Endothelial cell of umbilical vein (primary cell): ENCODE data around the gene C1QTNF5. TPM values are rescaled to one million over a fixed set of nuclear protein-coding genes. Genes with fewer than 3 reads are reported as not detected.

Experiments used
- BruUV-seq: library from RNA; stranded (reverse); fragments of 400-500 nt; replicated peaks from 2 replicates; lab custom pipeline; 2021; lab: Mats Ljungman, UMichigan
- CTCF ChIA-PET: fragments of 300-600, 350-600 bp; sonication (Branson Sonifier 250); formaldehyde crosslinking; loops from one replicate; lab custom pipeline; 2021; ENCODE audit warnings: antibody characterized with exemption, inconsistent platforms; lab: Charles Lee
- POLR2A ChIA-PET: fragments of 300-600, 350-600 bp; sonication (Branson Sonifier 250); formaldehyde crosslinking; loops from one replicate; lab custom pipeline; 2021; ENCODE audit warnings: antibody characterized with exemption, inconsistent platforms; lab: Charles Lee
- DNase-seq: peaks from one replicate; pipeline ENCODE4 v3.0.0-alpha.2; 2011; ENCODE audit warnings: low read depth, low spot score
- FAIRE-seq: peaks from 2 replicates; lab custom pipeline; 2011; peaks lifted over from hg19 to GRCh38; lab: Jason Lieb, UNC
- H2AFZ ChIP-seq: 2 replicates; pipeline ENCODE4 v1.6.0; 2012; ENCODE audit warnings: low read depth, low read length, control low read depth, inconsistent platforms
- H3K27ac ChIP-seq: 2 replicates; pipeline ENCODE4 v1.5.1; 2011; ENCODE audit warnings: low read depth, mild to moderate bottlenecking, control low read depth, low read length, moderate library complexity; ENCODE audit not compliant: insufficient read depth
- H3K27me3 ChIP-seq, 2 experiments: 2 replicates each; pipeline versions ENCODE4 v1.6.0 to v1.6.1; 2011; ENCODE audit warnings: low read length in 2 of 2, mixed read lengths in 1 of 2; ENCODE audit not compliant: control insufficient read depth in 2 of 2, insufficient read depth in 2 of 2
- H3K36me3 ChIP-seq, 2 experiments: 2 replicates in 1 of 2; 3 replicates in 1 of 2; pipeline ENCODE4 v1.5.1; 2011; ENCODE audit warnings: low read length in 2 of 2, mild to moderate bottlenecking in 1 of 2, moderate library complexity in 1 of 2; ENCODE audit not compliant: control insufficient read depth in 2 of 2, insufficient read depth in 2 of 2; ENCODE audit errors: extremely low read depth in 1 of 2
- H3K4me1 ChIP-seq: 3 replicates; pipeline ENCODE4 v1.5.1; 2011; ENCODE audit warnings: mild to moderate bottlenecking, low read length; ENCODE audit not compliant: control insufficient read depth, insufficient read depth; ENCODE audit errors: extremely low read depth
- H3K4me2 ChIP-seq: 2 replicates; pipeline ENCODE4 v1.6.1; 2011; ENCODE audit warnings: low read length, control low read depth, mixed read lengths; ENCODE audit not compliant: insufficient read depth
- H3K4me3 ChIP-seq, 3 experiments: fragments of 200-600 bp in 1 of 3; sonication (generic), shearing (Covaris generic) in 1 of 3; replicated peaks in 1 of 3; 2 replicates each; pipeline ENCODE4 v1.5.1; 2011 to 2016; ENCODE audit warnings: control low read depth in 3 of 3, low read length in 3 of 3, mild to moderate bottlenecking in 2 of 3, inconsistent platforms in 1 of 3, low read depth in 1 of 3, moderate library complexity in 1 of 3; ENCODE audit not compliant: insufficient read depth in 1 of 3
- H3K79me2 ChIP-seq: 2 replicates; pipeline ENCODE4 v1.6.0; 2012; ENCODE audit warnings: low read length, inconsistent platforms; ENCODE audit not compliant: control insufficient read depth, insufficient read depth
- H3K9ac ChIP-seq: replicated peaks from 2 replicates; pipeline ENCODE3; 2011; ENCODE audit warnings: low read length, control low read depth; ENCODE audit not compliant: insufficient read depth; ENCODE audit errors: extremely low read depth
- H3K9me1 ChIP-seq: replicated peaks from 3 replicates; pipeline ENCODE4 v1.6.0; 2011; ENCODE audit warnings: mild to moderate bottlenecking, low read length; ENCODE audit not compliant: control insufficient read depth, insufficient read depth; ENCODE audit errors: extremely low read depth
- H3K9me3 ChIP-seq: replicated peaks from 2 replicates; pipeline ENCODE4 v1.5.1; 2012; ENCODE audit warnings: low read length, inconsistent platforms; ENCODE audit not compliant: control insufficient read depth, insufficient read depth
- H4K20me1 ChIP-seq: replicated peaks from 2 replicates; pipeline ENCODE3; 2011; ENCODE audit warnings: mild to moderate bottlenecking, low read length; ENCODE audit not compliant: control insufficient read depth, insufficient read depth; ENCODE audit errors: extremely low read depth
- CTCF ChIP-seq, 2 donors: IDR thresholded peaks; 1 replicate in 1 of 2; 2 replicates in 1 of 2; pipeline ENCODE4 v1.5.1; 2011; ENCODE audit warnings: low read length in 2 of 2, mild to moderate bottlenecking in 2 of 2, moderate library complexity in 2 of 2, control low read depth in 1 of 2, inconsistent platforms in 1 of 2, low read depth in 1 of 2; ENCODE audit not compliant: insufficient read depth in 1 of 2; ENCODE audit errors: extremely low read depth in 1 of 2
- EZH2 ChIP-seq: IDR thresholded peaks from 2 replicates; pipeline ENCODE4 v1.6.1; 2012; ENCODE audit warnings: borderline replicate concordance, low read depth, mild to moderate bottlenecking, moderate library complexity, low read length, inconsistent platforms; ENCODE audit not compliant: severe bottlenecking
- FOS ChIP-seq: IDR thresholded peaks from 2 replicates; pipeline ENCODE4 v1.6.1; 2011; ENCODE audit warnings: mild to moderate bottlenecking, low read length, moderate library complexity, borderline replicate concordance; ENCODE audit not compliant: insufficient read depth
- GATA2 ChIP-seq: IDR thresholded peaks from 2 replicates; pipeline ENCODE4 v1.7.0; 2011; ENCODE audit warnings: low read depth, mild to moderate bottlenecking, moderate library complexity, mixed read lengths, low read length; ENCODE audit not compliant: insufficient read length, insufficient read depth
- JUN ChIP-seq: IDR thresholded peaks from 2 replicates; pipeline ENCODE4 v1.6.1; 2011; ENCODE audit warnings: borderline replicate concordance, low read depth; ENCODE audit not compliant: insufficient read length, insufficient read depth
- MAX ChIP-seq: IDR thresholded peaks from 2 replicates; pipeline ENCODE4 v1.6.1; 2011; ENCODE audit not compliant: insufficient read depth, insufficient read length
- MYC ChIP-seq: IDR thresholded peaks from one replicate; pipeline ENCODE4 v1.6.1; 2011; ENCODE audit warnings: mild to moderate bottlenecking, low read depth, low read length
- POLR2A ChIP-seq: IDR thresholded peaks from 2 replicates; pipeline ENCODE4 v1.6.1; 2012; ENCODE audit warnings: low read depth, mild to moderate bottlenecking, control low read depth, low read length
- POLR2AphosphoS5 ChIP-seq: IDR thresholded peaks from 2 replicates; pipeline ENCODE4 v1.6.1; 2012; ENCODE audit warnings: low read depth, mild to moderate bottlenecking, control low read depth, low read length, moderate library complexity; ENCODE audit not compliant: insufficient read depth
- dilution Hi-C: fragments of 300-500 bp; cut with MboI; formaldehyde crosslinking; loops from one replicate; pipeline ENCODE4 v1.15.0; 2019; ENCODE audit warnings: low sequenced_read_pairs; ENCODE audit not compliant: extremely low pct_ligation_motif_present
- intact Hi-C: fragments of 100-400 bp; cut with micrococcal nuclease; formaldehyde crosslinking; loops from one replicate; pipeline ENCODE4 v1.10.0; 2022
- polyA plus RNA-seq, 4 experiments: library from polyadenylated mRNA; depleted of rRNA in 3 of 4; stranded (reverse) in 3 of 4; unstranded in 1 of 4; fragments of >200 nt; gene quantifications; 2 replicates each; pipeline versions ENCODE4 v1.2.1 to v1.2.3, GENCODE V29; 2011 to 2012; ENCODE audit warnings: missing spikeins in 1 of 4
- total RNA-seq: library from RNA; stranded (reverse); gene quantifications from 2 replicates; pipeline ENCODE4 v1.2.3, GENCODE V29; 2021

C1QTNF5 gene
- total and polyA plus RNA-seq, 2 donors (not counting 3 experiments of a cell fraction or from before 2014, with no cell fraction given) = 126 to 201 TPM

GRCh38 chr11:119299416-119299815 lies 41.3 kb downstream of the C1QTNF5 start:
- H2AFZ ChIP-seq = no peak overlapping the region
- POLR2A ChIA-PET = no interaction called here

GRCh38 chr11:119298726-119299125 lies 42.0 kb downstream of the C1QTNF5 start:
- no peak overlapping the region for H3K9ac ChIP-seq
- no peaks in the 10 kb centered on the region for H3K4me1 ChIP-seq
- H3K27me3 ChIP-seq = no peaks in the 10 kb centered on the region
- peaks cover 24 to 29% of the 10 kb centered on the region in 2 experiments for H3K36me3 ChIP-seq
- H2AFZ ChIP-seq = no peak overlapping the region
- intact Hi-C loops (no loop called here), dilution Hi-C loops (no loop called here)
- no peak for DNase-seq
- no peak for TF ChIP-seq MAX
- TF ChIP-seq CTCF (IDR thresholded peaks at IDR 0.05; ENCODE audit: extremely low read depth in 1 of 2, insufficient read depth in 1 of 2, low read depth in 1 of 2, low read length in 2 of 2) = no peak
- TF ChIP-seq POLR2AphosphoS5 = no peak
- TF ChIP-seq GATA2 = no peak
- CTCF ChIA-PET = no interaction called here
- POLR2A ChIA-PET = no interaction called here
- H4K20me1 ChIP-seq = no peaks in the 10 kb centered on the region
- no peaks in the 10 kb centered on the region for H3K79me2 ChIP-seq
- no peak overlapping the region for H3K4me3 ChIP-seq
- no TSS peak for BruUV-seq
- no peak overlapping the region for H3K4me2 ChIP-seq
- H3K9me3 ChIP-seq = no peaks in the 10 kb centered on the region
- no peak for FAIRE-seq
- H3K9me1 ChIP-seq = no peaks in the 10 kb centered on the region
- no peak overlapping the region for H3K27ac ChIP-seq

More at GRCh38 chr11:119299416-119299815, 41.3 kb downstream of the C1QTNF5 start:
- no TSS peak for BruUV-seq
- no peaks in the 10 kb centered on the region for H3K79me2 ChIP-seq
- DNase-seq = no peak
- CTCF ChIA-PET = interaction anchor here (0.9 to 1.4 kb wide), 5 partner anchors 21 to 93 kb away, joined by 3 to 7 read pairs (median 3); partner anchors contain the start of gene CBL
- no peak for FAIRE-seq
- intact Hi-C loops = no loop called here
- H3K9me1 ChIP-seq = no peaks in the 10 kb centered on the region
- no peak overlapping the region for H3K4me2 ChIP-seq
- no peaks in the 10 kb centered on the region for H4K20me1 ChIP-seq
- TF ChIP-seq JUN (no peak), MAX (no peak), EZH2 (no peak), GATA2 (no peak), POLR2A (no peak), FOS (no peak), POLR2AphosphoS5 (no peak), MYC (no peak)
- H3K9ac ChIP-seq = no peak overlapping the region
- no peak overlapping the region for H3K4me3 ChIP-seq
- no peaks in the 10 kb centered on the region for H3K9me3 ChIP-seq
- H3K27ac ChIP-seq = no peak overlapping the region
- H3K4me1 ChIP-seq = no peaks in the 10 kb centered on the region
- peaks cover 24 to 29% of the 10 kb centered on the region in 2 experiments for H3K36me3 ChIP-seq
- H3K27me3 ChIP-seq = no peaks in the 10 kb centered on the region
- dilution Hi-C loops = no loop called here
